Uterus (tissue), 4 donors: ENCODE data around the gene MCAT. TPM values are rescaled to one million over a fixed set of nuclear protein-coding genes. Genes with fewer than 3 reads are reported as not detected.

Experiments
- DNase-seq, 2 donors: peaks; one replicate each; pipeline ENCODE4 v3.0.0-alpha.2; 2019 to 2020
- H3K27ac ChIP-seq, 2 donors: fragments of 200-600 bp; sonication (generic); 1 replicate in 1 of 2; 2 replicates in 1 of 2; pipeline ENCODE4 v1.5.1; 2016 to 2018
- H3K27me3 ChIP-seq, 2 donors: fragments of 200-600 bp; sonication (generic); one replicate each; pipeline ENCODE4 v1.5.1; 2018 to 2019; ENCODE audit warnings: control low read depth in 1 of 2
- H3K36me3 ChIP-seq, 2 donors: fragments of 200-600 bp; sonication (generic); one replicate each; pipeline ENCODE4 v1.5.1; 2019; ENCODE audit warnings: control low read depth in 1 of 2
- H3K4me1 ChIP-seq, 2 donors: fragments of 200-600 bp; sonication (generic); one replicate each; pipeline ENCODE4 v1.5.1; 2018 to 2019; ENCODE audit warnings: control low read depth in 1 of 2
- H3K4me3 ChIP-seq, 2 donors: fragments of 200-600 bp; sonication (generic); 1 replicate in 1 of 2; 2 replicates in 1 of 2; pipeline ENCODE4 v1.5.1; 2018 to 2019; ENCODE audit warnings: mild to moderate bottlenecking in 1 of 2
- H3K9me3 ChIP-seq, 2 donors: fragments of 200-600 bp; sonication (generic); one replicate each; pipeline ENCODE4 v1.5.1; 2019; ENCODE audit warnings: control low read depth in 1 of 2
- CTCF ChIP-seq, 4 experiments: fragments of 200-600 bp in 2 of 4; fragments of 450-650 bp in 2 of 4; sonication (generic) in 2 of 4; IDR thresholded peaks; one replicate each; pipeline ENCODE4 v1.5.1; 2016 to 2019; ENCODE audit warnings: antibody characterized with exemption in 4 of 4, mild to moderate bottlenecking in 2 of 4, moderate library complexity in 1 of 4
- POLR2A ChIP-seq, 2 donors: fragments of 450-650 bp; IDR thresholded peaks; one replicate each; pipeline ENCODE4 v1.6.1; 2016; ENCODE audit warnings: antibody characterized with exemption in 2 of 2, mild to moderate bottlenecking in 1 of 2, moderate library complexity in 1 of 2
- intact Hi-C: fragments of 100-400 bp; cut with DNase I; formaldehyde crosslinking; loops from one replicate; pipeline ENCODE4 v1.15.1; 2023; ENCODE audit warnings: low total_unique reads
- total RNA-seq, 4 donors: library from RNA; depleted of rRNA in 3 of 4; stranded (reverse); fragments of >200 nt in 3 of 4; gene quantifications; one replicate each; pipeline versions ENCODE4 v1.1.0 to v1.2.4, GENCODE V29; 2014 to 2023
- donor health status: DM: yes; HTN: yes; CAD: no.

MCAT gene
- total RNA-seq, 4 donors from 2014 or later = 7.6 to 102 (median 17.6) TPM

GRCh38 chr22:43168471-43169309 lies 25.5 kb upstream of the MCAT start:
- intact Hi-C loops = no loop called here
- H3K36me3 ChIP-seq = no peaks in the 10 kb centered on the region
- DNase-seq = no peak

GRCh38 chr22:43167001-43167589 lies 23.9 kb upstream of the MCAT start:
- Histone ChIP-seq H3K9me3 (no peaks in the 10 kb centered on the region), H3K4me1 (no peaks in the 10 kb centered on the region), H3K36me3 (no peaks in the 10 kb centered on the region), H3K27ac (no peak overlapping the region), H3K27me3 (no peaks in the 10 kb centered on the region), H3K4me3 (no peak overlapping the region)
- intact Hi-C loops = no loop called here
- DNase-seq = no peak
- TF ChIP-seq CTCF (IDR thresholded peaks at IDR 0.05) (no peak), POLR2A (IDR thresholded peaks at IDR 0.05) (no peak)

More at GRCh38 chr22:43168471-43169309, 25.5 kb upstream of the MCAT start:
- no peak overlapping the region for H3K4me3 ChIP-seq
- no peaks in the 10 kb centered on the region for H3K9me3 ChIP-seq
- H3K27me3 ChIP-seq = no peaks in the 10 kb centered on the region
- no peak for TF ChIP-seq CTCF (IDR thresholded peaks at IDR 0.05)
- no peak for TF ChIP-seq POLR2A (IDR thresholded peaks at IDR 0.05)
- H3K4me1 ChIP-seq = no peaks in the 10 kb centered on the region
- H3K27ac ChIP-seq = no peak overlapping the region

GRCh38 chr22:43166132-43166930 lies 23.1 kb upstream of the MCAT start:
- TF ChIP-seq POLR2A (IDR thresholded peaks at IDR 0.05) (no peak), CTCF (IDR thresholded peaks at IDR 0.05) (no peak)
- Histone ChIP-seq H3K4me3 (no peak overlapping the region), H3K27ac (no peak overlapping the region), H3K4me1 (no peaks in the 10 kb centered on the region), H3K27me3 (no peaks in the 10 kb centered on the region), H3K36me3 (no peaks in the 10 kb centered on the region), H3K9me3 (no peaks in the 10 kb centered on the region)
- intact Hi-C loops = no loop called here
- no peak for DNase-seq

- H3K36me3 ChIP-seq = no peaks in the 10 kb centered on the region
- no peak overlapping the region for H3K4me3 ChIP-seq
- DNase-seq = no peak
- H3K4me1 ChIP-seq = no peaks in the 10 kb centered on the region
- H3K27ac ChIP-seq = no peak overlapping the region
- H3K9me3 ChIP-seq = no peaks in the 10 kb centered on the region
- intact Hi-C loops = no loop called here
- TF ChIP-seq CTCF (IDR thresholded peaks at IDR 0.05) = no peak
- H3K27me3 ChIP-seq = no peaks in the 10 kb centered on the region
These were observed 21.4 kb upstream of the MCAT start for GRCh38 chr22:43164636-43165035.
